GDM1 (cell line): Measurements from ENCODE around the gene CEP57.
"Not testable (repeated sequence)": the region's sequence is repeated elsewhere in the genome, so short reads cannot be mapped to it uniquely, and the experiment has no call there.

Experiments
- DNase-seq: peaks from one replicate; lab custom pipeline; 2025; lab: John Stamatoyannopoulos, UW

CEP57 gene

DNA sequence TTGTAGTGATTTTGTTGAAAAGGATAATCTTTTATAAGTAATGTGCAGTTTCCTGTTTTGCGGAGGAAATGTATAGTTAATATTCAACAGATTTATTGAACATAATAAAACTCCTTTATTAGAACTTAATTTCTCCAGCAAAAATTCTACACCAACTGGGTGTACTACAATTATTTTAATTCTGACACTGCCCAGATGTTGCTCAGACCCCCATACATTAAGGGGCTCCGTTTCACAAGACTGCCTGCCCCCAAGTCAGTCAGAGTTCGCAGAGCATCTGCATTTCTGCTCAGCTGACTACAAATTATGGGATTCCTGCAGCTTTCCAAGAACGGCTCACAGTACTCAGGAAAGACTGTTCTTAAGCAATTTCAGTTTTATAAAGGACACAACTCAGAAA lies 6.2 kb downstream of the CEP57 start:
- no peak for DNase-seq

DNA sequence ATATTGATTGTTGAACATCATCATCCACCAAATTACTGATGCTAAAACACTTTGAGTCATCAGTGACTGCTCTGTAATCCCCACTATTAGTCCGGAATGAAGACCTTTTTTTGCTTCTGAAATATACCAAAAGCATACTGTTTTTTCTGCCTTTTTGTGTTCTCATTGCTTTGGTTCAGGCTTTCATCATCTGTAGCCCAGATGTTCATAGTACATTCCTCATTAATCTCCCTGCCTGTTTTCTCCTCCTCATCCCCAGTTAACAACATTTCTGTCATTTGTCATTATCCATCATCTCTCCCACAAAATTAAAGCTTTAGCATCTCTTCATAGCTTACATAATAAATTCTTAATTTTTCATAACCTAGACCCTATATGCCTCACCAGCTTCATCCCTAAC lies 9.2 kb downstream of the CEP57 start:
- no peak for DNase-seq

DNA sequence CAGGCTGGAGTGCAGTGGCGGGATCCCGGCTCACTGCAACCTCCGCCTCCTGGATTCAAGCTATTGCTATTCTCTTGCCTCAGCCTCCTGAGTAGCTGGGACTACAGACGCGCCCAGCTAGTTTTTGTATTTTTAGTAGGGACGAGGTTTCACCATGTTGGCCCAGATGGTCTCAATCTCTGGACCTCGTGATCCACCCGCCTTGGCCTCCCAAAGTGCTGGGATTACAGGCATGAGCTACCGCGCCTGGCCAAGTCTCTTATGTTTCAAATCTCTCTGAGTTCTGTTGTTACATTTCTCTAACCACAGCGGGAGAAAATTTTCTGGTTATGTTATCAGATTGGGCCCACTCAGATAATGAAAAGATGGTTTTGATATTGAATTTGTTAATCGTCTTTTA lies 10.1 kb downstream of the CEP57 start:
- DNase-seq = no peak

DNA sequence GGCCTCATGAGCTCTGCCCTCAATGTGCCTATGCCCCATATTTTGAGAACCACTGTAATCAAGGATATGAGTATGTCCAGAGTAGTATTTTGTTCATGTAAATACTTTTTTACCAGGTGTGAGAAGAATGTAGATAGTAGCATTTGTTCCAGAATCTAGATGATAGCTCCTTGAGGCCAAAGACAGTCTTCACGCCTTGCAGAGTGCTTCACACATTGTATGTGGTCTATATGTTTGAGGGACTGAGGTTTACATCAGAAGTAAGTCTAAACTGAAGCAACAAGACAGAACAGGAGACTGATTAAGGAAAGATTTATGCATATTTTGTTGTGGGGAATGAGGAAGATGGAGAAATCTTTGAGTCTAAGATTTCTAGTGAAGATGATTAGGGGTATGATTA lies 12.5 kb downstream of the CEP57 start:
- DNase-seq = no peak

DNA sequence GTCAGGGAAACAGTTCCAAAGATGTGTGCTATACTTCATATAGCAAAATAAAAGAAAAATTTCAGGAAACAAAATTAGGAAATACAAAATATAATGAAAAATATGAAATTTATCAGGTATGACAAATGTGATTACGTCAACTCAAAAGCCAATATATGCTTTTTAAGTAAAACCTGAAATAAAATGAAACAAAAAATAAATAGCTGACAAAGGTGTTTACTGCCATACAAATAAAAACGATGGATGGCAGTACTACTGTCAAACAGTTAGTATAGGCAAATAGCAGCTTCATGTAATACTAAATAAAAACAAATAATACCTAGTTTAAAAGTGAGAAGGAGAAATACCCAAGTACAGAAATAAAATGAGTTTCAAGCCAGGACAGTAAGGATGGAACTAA lies 13.7 kb downstream of the CEP57 start:
- DNase-seq = no peak

DNA sequence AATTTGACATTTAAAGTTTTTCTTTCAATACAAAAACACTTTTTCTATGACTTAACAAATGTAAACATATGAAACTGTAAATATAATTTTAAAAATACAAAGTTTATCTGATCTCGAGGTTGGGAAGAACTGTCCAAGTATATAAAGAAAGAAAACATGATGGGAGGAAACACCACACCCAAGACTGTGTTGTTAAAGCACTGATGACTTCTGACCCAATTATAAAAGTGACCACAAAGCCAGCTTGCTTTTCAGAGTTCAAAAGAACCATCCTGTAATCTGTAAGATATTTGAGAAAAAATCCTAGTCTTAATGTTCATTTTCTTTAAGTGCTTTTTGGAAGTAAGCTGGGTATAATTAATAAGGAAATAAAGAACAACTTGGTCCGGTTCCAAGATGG lies 15.6 kb downstream of the CEP57 start:
- DNase-seq = no peak

DNA sequence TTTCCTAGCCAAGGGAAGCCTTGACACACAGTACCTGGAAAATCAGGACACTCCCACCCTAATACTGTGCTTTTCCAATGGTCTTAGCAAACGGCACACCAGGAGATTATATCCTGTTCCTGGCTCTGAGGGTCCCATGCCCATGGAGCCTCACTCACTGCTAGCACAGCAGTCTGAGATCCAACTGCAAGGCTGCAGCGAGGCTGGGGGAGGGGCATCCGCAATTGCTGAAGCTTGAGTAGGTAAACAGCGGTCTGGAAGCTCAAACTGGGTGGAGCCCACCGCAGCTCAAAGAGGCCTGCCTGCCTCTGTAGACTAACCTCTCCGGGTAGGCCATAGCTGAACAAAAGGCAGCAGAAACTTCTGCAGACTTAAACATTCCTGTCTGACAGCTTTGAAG lies 16.2 kb downstream of the CEP57 start:
- DNase-seq = not testable (repeated sequence)

DNA sequence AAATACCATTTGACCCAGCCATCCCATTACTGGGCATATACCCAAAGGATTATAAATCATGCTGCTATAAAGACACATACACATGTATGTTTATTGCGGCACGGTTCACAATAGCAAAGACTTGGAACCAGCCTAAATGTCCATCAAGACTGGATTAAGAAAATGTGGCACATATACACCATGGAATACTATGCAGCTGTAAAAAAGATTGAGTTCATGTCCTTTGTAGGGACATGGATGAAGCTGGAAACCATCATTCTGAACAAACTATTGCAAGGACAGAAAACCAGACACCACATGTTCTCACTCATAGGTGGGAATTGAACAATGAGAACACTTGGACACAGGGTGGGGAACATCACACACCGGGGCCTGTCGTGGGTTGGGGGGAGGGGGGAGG lies 20.8 kb downstream of the CEP57 start:
- DNase-seq = not testable (repeated sequence)

DNA sequence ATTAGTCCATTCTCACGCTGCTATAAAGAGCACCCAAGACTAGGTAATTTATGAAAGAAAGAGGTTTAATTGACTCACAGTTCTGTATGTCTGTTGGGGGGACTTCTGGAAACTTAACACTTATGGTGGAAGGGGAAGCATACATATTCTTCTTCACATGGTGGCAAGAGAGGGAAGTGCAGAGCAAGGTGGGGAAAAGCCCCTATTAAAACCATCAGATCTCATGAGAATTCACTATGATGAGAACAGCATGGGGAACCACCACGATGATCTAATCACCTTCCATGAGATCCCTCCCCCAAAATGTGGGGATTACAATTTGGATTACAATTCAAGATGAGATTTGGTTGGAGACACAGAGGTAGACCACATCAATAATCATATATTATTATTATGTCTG lies 25.7 kb downstream of the CEP57 start:
- no peak for DNase-seq

DNA sequence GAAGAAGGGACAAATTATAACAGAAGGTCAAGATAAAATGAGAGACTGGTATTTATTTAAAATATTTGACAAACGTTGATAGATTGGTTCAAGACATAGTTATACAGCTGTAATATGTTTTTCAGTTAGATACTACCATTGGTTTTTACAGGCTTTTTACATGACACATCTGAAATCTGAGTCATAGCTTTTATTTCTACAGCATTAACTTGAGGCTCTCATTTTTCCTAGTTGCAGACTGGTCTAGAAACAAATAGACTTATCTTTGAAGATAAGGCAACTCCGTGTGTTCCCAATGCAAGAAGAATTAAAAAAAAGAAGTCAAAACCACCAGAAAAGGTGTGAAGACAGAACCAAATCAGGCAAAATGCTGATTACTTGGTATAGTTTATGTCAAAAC lies 31.3 kb downstream of the CEP57 start:
- no peak for DNase-seq

DNA sequence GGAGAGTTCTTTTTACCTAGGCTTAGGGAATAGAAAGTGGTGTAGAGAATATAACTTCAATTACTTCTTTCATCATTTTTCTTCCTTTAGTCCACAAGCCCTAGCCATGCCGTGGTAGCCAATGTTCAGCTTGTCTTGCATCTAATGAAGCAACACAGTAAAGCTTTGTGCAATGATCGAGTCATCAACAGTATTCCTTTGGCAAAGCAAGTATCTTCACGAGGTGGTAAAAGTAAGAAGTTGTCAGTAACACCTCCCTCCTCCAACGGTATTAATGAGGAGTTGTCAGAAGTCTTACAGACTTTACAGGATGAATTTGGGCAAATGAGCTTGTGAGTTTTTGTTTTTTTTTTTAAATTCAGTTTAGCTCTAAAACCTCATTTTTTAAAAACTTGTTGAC lies 37.4 kb downstream of the CEP57 start:
- no peak for DNase-seq

DNA sequence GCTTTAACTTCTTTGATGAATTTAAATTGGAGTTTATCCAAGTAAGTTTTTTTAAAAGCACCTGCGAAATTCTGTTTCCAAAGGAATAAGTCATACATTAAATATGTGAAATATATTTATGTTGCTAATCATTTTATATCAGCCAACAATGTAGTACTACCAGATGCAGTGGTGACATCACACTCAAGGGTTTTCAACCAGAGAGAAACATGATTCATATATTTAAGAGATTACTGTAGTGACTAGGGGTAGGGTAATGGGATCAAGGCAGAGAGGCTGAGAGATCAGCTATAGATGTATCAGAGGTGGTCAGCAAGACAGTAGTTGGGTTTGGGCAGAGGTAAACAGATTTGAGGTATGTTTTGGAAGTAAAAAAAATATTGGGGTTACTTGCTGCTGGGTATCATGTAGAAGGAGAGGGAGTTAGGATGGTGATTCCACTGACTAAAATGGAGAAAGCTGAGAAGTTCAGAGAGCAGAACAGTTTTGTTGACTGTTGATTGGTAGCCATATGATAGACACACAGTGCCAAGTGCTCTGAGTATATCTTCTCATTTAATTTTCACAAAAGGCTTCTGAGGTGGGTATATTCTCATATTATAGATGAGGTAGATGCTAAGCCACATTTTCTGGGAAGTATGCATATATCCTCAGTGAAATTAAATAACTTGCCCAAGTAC lies 39.4 kb downstream of the CEP57 start:
- DNase-seq = no peak

DNA sequence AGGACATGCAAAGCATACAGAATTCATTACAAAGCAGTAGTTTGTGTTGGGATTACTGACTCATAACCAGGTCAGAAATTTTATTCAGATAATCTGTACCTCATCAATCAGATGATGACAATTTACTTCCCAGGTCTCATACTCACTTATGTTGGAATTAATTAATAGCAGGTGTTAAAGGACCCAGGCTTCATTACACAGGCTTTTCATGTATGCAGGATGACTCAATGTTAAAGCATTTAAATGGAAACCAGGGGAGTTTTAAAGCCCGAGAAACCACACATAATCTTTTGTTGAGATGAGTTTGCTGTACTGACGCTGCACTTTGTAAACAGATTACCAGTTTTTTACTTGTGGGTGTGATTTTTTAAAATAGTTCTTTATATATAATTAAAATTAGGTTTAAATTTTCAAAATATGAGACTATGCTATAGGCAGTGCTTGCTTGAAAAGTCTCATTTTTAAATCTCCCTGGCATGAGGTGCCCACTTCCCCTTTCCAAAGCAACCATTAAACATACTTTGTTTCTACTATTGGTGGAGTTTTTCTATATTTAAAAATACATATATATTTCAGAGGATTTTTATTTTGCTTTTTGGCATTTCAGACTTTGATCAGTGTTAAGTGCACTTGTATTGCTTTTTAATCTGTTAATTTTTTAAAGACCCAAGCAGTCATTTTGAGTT lies 41.0 kb downstream of the CEP57 start:
- no peak for DNase-seq

DNA sequence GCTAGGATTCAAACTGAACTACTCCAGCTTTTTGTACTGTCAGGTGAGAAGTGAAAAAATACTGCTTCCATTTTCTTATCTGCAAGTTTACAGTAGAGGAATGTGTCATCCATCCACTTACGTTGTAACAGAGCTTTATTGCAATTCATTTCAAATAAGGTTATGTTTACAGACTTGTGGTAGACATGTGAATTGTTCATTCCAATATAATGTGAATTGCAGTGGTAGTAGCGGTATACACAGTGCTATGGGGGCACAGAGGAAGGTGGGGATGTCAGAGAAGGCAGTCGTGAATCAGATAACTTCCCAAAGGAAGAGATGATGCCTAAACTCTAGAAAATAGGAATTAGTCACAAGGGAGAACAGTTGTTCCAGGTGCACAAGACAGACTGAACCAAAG lies 42.5 kb downstream of the CEP57 start:
- no peak for DNase-seq

DNA sequence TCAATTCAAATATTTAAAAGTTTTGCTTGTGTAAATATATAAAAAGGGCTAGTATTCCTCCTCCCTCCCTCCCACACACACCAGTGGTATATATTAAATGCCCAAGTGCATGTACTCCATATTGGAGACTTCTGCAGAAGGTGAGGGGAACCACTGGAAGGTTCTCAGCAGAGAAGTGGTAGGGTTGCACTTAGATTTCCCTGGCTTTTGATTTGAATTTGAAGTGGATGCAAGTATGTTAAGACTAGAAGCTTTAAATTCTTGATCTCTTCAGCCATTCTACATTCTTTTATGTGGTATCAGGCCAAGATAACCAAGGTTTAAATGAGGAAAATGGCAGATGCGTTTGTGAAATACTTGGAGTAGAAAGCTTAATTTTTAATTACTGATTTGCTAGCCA lies 43.1 kb downstream of the CEP57 start:
- DNase-seq = no peak

DNA sequence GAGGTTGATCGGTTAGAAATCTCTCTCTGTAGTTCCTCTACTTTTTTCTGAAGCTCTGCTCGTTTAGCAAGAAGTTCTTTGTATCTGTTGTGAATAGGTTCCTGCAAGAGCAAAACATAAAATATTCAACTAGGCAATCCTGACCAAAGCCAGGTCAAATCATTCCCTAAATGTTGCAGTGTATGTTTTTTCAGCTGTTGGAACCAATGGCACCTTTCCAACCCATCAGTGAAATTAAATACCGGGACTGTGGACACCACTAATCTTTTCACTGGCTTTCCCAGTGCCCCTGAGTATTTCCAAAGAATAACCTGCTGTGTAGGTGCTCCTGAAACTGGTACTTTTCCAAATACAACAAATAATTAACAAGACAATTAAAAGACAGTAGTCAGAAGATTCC lies 45.1 kb downstream of the CEP57 start:
- DNase-seq = no peak

DNA sequence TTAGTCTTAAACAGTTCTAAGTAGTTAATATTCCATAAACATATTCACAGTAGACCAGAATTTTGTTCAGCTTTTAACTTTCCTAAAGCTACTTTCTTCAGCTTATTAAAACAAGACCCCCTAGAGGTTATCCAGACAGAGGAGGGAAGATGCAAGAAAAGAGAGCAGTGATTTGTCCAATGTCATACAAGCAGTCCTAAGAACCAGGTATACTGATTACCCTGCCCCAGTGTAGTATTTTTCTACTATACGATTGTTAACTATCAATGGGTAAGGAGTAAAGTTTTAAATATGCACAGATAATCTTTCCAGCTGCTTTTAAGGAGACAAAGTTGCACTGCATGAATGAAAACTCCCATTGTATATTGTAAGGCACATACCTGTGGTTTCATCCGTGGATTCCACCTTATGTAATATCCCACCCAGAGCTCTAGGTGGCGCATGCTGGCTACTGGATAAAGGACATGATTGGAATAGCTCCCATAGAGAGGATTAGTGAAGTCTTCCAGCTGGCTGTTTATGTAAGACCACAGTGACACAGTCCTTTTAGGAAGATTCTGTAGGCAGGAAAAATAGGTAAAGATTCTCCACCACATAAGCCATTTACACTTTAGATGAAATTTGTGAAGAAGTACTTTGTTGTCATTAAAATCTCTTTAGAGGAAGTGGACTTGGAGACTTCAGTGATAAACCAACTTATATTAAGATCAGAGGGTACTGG lies 45.6 kb downstream of the CEP57 start:
- peak; percentile 11 for DNase-seq

DNA sequence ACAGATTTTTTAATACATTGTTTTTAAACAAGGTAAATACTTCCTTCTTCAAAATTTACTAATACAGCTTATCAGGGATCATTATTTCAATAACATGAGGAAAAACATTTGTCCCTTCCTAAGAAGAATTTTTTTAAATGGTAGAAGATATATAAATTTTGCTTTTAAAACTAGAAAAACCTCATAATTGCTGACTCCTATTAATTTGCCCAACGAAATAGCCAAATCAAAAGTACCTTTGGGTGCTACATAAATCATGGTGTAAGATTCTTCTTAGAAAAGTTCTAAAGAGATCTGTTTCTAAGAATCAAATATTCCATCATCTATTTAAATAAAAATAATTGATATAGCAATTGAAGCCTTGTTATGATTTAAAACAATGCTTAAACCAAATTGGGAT lies 54.9 kb downstream of the CEP57 start:
- no peak for DNase-seq

DNA sequence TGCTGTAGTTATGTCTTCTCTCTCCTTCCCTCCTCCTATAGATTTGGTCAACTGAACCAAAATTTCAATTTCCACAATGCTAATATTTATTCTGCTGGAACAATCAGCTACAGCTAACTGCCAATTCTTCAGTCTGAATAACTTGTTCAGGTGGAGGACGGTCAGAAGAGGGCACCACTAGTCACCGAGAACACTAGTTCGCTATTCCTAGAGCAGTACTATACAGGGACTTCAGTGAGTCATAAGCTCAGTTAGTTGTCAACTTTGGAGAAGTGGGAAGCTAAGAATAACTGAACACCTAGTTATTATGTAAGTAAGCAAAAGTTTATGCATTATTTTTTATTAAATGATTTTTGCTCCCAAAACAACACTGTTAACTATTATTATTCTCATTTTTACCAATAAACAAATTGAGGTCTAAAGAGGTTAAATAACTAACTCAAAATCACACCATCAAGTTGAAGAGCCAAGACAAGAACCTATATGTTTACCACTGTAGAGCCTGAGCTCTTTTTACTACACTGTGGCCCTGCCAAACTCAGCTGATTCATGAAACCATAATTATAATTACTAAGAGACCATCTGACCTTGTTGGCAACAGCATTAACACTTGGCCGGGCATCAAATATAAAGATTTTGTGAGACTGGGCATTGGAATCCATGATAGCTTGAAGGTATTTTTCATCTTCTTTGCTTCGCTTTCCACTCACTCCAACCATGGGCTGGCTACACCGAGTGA lies 59.0 kb downstream of the CEP57 start:
- peak; percentile 18 for DNase-seq

DNA sequence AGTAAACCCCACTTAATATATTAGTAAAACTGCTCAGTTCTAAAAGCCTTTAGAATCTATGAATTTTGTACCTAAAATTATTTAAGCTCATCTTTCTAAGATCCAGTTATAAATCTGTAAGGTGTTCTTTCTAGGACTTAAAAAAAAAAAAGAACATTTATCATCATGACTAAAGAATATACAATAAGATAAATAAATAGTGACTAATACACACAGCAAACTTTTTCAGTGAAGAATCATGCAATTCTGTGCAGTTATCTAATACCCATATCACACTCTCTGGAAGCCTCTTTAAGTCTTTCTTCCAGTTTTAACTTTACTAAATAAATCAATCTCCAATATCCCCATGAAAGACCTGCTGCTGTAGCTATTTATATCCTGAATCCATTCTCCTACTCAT lies 59.8 kb downstream of the CEP57 start:
- DNase-seq = no peak

DNA sequence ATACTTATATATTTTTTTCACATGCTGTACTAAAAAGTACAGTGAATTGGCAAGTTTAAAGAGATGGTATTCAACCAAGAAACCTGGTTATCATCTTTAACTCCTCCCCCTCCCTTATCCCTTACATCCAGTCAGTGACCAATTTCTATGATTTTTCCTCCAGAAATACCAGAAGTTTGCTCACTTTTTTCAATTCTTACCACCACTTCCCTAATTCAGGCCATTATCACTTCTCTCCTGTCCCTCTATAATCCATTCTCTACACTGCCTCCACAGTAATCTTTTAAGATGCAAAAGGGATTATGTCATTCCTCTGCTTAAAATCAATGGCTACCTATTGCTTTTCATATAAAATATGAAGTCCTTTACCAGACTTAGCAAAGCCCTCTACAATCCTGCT lies 62.8 kb downstream of the CEP57 start:
- no peak for DNase-seq

DNA sequence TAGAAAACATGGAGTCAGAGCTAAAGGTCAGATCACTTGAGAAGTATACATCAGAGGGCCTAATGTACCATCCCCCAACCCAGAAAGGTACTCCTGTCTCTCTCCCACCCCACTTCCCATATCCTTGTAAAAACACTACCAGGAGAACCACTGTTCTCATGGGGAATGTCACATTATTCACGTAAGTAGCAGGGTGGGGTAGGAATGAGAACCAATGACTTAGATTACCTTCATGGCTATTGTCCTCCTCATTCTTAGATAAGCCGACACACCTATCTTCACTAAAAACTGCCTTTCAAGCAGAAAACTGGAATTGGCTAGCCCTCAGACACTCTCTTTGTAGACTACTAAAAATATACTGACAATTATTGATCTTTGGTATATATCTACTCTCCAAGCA lies 63.6 kb downstream of the CEP57 start:
- no peak for DNase-seq

DNA sequence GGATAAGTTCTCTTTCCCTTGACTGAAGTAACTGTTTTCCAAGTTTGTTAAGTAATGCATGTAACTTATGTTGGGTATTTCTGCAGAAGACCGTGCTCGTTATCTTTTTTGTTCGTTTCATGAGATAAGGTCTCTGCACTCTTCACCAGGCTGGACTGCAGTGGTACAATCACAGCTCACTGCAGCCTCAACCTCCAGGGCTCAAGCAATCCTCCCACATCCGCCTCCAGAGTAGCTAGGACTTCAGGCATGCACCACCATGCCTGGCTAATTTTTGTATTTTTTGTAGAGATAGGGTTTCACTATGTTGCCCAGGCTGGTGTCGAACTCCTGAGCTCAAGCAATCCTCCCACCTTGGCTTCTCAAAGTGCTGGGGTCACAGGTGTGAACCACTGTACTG lies 64.1 kb downstream of the CEP57 start:
- not testable (repeated sequence) for DNase-seq
